HAP-1 (cell line): ENCODE data around the gene PRC1.
"Not testable (repeated sequence)": the region's sequence is repeated elsewhere in the genome, so short reads cannot be mapped to it uniquely, and the experiment has no call there.

Experiments
- DNase-seq, 2 experiments: peaks; one replicate each; pipeline ENCODE4 v3.0.0-alpha.2; 2016 to 2020; ENCODE audit warnings: low spot score in 2 of 2
- H3K27me3 ChIP-seq: fragments of 250-450 bp; sonication (Bioruptor Pico); 2 replicates; pipeline ENCODE4 v1.5.1; 2020; ENCODE audit warnings: low read depth, mild to moderate bottlenecking, moderate library complexity
- H3K36me3 ChIP-seq: fragments of 250-450 bp; sonication (Bioruptor Pico); replicated peaks from 2 replicates; pipeline ENCODE4 v1.5.1; 2020; ENCODE audit warnings: mild to moderate bottlenecking
- H3K4me1 ChIP-seq: fragments of 250-450 bp; sonication (Bioruptor Pico); 2 replicates; pipeline ENCODE4 v1.5.1; 2020; ENCODE audit warnings: mild to moderate bottlenecking
- H3K4me3 ChIP-seq: fragments of 250-450 bp; sonication (Bioruptor Pico); 2 replicates; pipeline ENCODE4 v1.5.1; 2020; ENCODE audit warnings: mild to moderate bottlenecking, moderate library complexity
- H3K9me3 ChIP-seq: fragments of 250-450 bp; sonication (Bioruptor Pico); 2 replicates; pipeline ENCODE4 v1.5.1; 2020; ENCODE audit warnings: mild to moderate bottlenecking, moderate library complexity
- in situ Hi-C: fragments of 300-500 bp; cut with MboI; formaldehyde crosslinking; loops from 3 replicates; pipeline ENCODE4 v1.14.3; 2020; ENCODE audit warnings: low sequenced_read_pairs, inconsistent platforms, mixed read lengths

The PRC1 gene

GRCh38 chr15:91017716-91018115 lies 23.4 kb upstream of the PRC1 start:
- Histone ChIP-seq H3K9me3 (no peaks in the 10 kb centered on the region), H3K36me3 (peaks cover 21% of the 10 kb centered on the region; the same call in 1 of the 2 replicates), H3K4me3 (no peak overlapping the region), H3K4me1 (peaks cover 7% of the 10 kb centered on the region), H3K27me3 (no peaks in the 10 kb centered on the region)
- DNase-seq = no peak
- in situ Hi-C loops = no loop called here

GRCh38 chr15:91013701-91014100 lies 19.4 kb upstream of the PRC1 start:
- H3K27me3 ChIP-seq, H3K4me3 ChIP-seq, H3K4me1 ChIP-seq, DNase-seq, H3K9me3 ChIP-seq, in situ Hi-C loops: not testable (repeated sequence)
- H3K36me3 ChIP-seq = peaks cover 35% of the 10 kb centered on the region

- DNase-seq = no peak
- no peaks in the 10 kb centered on the region for H3K27me3 ChIP-seq
- in situ Hi-C loops = no loop called here
- H3K4me3 ChIP-seq = no peak overlapping the region
- no peaks in the 10 kb centered on the region for H3K4me1 ChIP-seq
- H3K36me3 ChIP-seq = peaks cover 37% of the 10 kb centered on the region
- no peaks in the 10 kb centered on the region for H3K9me3 ChIP-seq
These were observed 12.9 kb upstream of the PRC1 start for GRCh38 chr15:91007266-91007665.

GRCh38 chr15:91001209-91001608 lies 6.9 kb upstream of the PRC1 start:
- H3K4me3 ChIP-seq = no peak overlapping the region
- H3K36me3 ChIP-seq = peaks cover 48% of the 10 kb centered on the region
- no peaks in the 10 kb centered on the region for H3K9me3 ChIP-seq
- no peaks in the 10 kb centered on the region for H3K27me3 ChIP-seq
- in situ Hi-C loops = no loop called here
- no peaks in the 10 kb centered on the region for H3K4me1 ChIP-seq
- no peak for DNase-seq

- in situ Hi-C loops = no loop called here
- H3K36me3 ChIP-seq = peaks cover 41% of the 10 kb centered on the region
These were observed 4.4 kb upstream of the PRC1 start for GRCh38 chr15:90998737-90999136.

GRCh38 chr15:90994059-90994416 lies 297 bp downstream of the PRC1 start:
- Histone ChIP-seq H3K9me3 (no peaks in the 10 kb centered on the region), H3K4me1 (peaks cover 16% of the 10 kb centered on the region), H3K36me3 (peaks cover 14% of the 10 kb centered on the region), H3K4me3 (peak overlapping the region; percentile 100), H3K27me3 (no peaks in the 10 kb centered on the region)
- peak in 1 of 2 experiments; percentile 23 for DNase-seq
- in situ Hi-C loops = loop anchor here (5.0 kb wide), 1 partner anchor 37 kb away; no protein-coding TSS in a partner anchor

More at GRCh38 chr15:90998737-90999136, 4.4 kb upstream of the PRC1 start:
- no peaks in the 10 kb centered on the region for H3K27me3 ChIP-seq
- no peaks in the 10 kb centered on the region for H3K9me3 ChIP-seq
- DNase-seq = no peak
- no peak overlapping the region for H3K4me3 ChIP-seq
- 0 out of 2 replicates have a peak, but pooled peaks cover 3% of the 10 kb centered on the region for H3K4me1 ChIP-seq

- Histone ChIP-seq H3K27me3 (no peaks in the 10 kb centered on the region), H3K4me3 (peak overlapping the region; percentile 6; the same call in 1 of the 2 replicates), H3K4me1 (peaks cover 31% of the 10 kb centered on the region), H3K36me3 (peaks cover 5% of the 10 kb centered on the region), H3K9me3 (no peaks in the 10 kb centered on the region)
- peak in 1 of 2 experiments; percentile 32 for DNase-seq
- in situ Hi-C loops = loop anchor here (5.0 kb wide), 1 partner anchor 34 kb away; no protein-coding TSS in a partner anchor
These were observed 2.6 kb downstream of the PRC1 start for GRCh38 chr15:90991587-90992285.

- Histone ChIP-seq H3K36me3 (peaks cover 13% of the 10 kb centered on the region), H3K4me3 (no peak overlapping the region), H3K9me3 (no peaks in the 10 kb centered on the region), H3K27me3 (no peaks in the 10 kb centered on the region), H3K4me1 (peaks cover 29% of the 10 kb centered on the region)
- in situ Hi-C loops = loop anchor here (5.0 kb wide), 1 partner anchor 33 kb away; no protein-coding TSS in a partner anchor
- DNase-seq = no peak
These were observed 3.9 kb downstream of the PRC1 start for GRCh38 chr15:90990446-90990845.

GRCh38 chr15:90989040-90989768 lies 5.1 kb downstream of the PRC1 start:
- Histone ChIP-seq H3K36me3 (peaks cover 18% of the 10 kb centered on the region), H3K4me3 (no peak overlapping the region), H3K4me1 (peaks cover 29% of the 10 kb centered on the region), H3K27me3 (no peaks in the 10 kb centered on the region), H3K9me3 (no peaks in the 10 kb centered on the region)
- in situ Hi-C loops = no loop called here
- no peak for DNase-seq

- peaks cover 29% of the 10 kb centered on the region for H3K4me1 ChIP-seq
- DNase-seq = peak; percentile 46 to 47
- no peaks in the 10 kb centered on the region for H3K27me3 ChIP-seq
- in situ Hi-C loops = no loop called here
- H3K4me3 ChIP-seq = no peak overlapping the region
- H3K36me3 ChIP-seq = peaks cover 25% of the 10 kb centered on the region
- H3K9me3 ChIP-seq = no peaks in the 10 kb centered on the region
These were observed 6.0 kb downstream of the PRC1 start for GRCh38 chr15:90988296-90988695.

GRCh38 chr15:90987561-90988141 lies 6.7 kb downstream of the PRC1 start:
- peaks cover 29% of the 10 kb centered on the region for H3K4me1 ChIP-seq
- no peak overlapping the region for H3K4me3 ChIP-seq
- H3K27me3 ChIP-seq = no peaks in the 10 kb centered on the region
- in situ Hi-C loops = no loop called here
- DNase-seq = no peak
- H3K9me3 ChIP-seq = no peaks in the 10 kb centered on the region
- H3K36me3 ChIP-seq = peaks cover 31% of the 10 kb centered on the region

GRCh38 chr15:90986790-90987507 lies 7.4 kb downstream of the PRC1 start:
- DNase-seq = no peak
- Histone ChIP-seq H3K9me3 (no peaks in the 10 kb centered on the region), H3K4me1 (peaks cover 27% of the 10 kb centered on the region), H3K4me3 (no peak overlapping the region), H3K36me3 (peaks cover 38% of the 10 kb centered on the region), H3K27me3 (no peaks in the 10 kb centered on the region)
- in situ Hi-C loops = no loop called here

GRCh38 chr15:90982135-90982534 lies 12.2 kb downstream of the PRC1 start:
- in situ Hi-C loops = no loop called here
- DNase-seq = no peak
- Histone ChIP-seq H3K27me3 (no peaks in the 10 kb centered on the region), H3K4me1 (no peaks in the 10 kb centered on the region), H3K4me3 (no peak overlapping the region), H3K36me3 (peaks cover 84% of the 10 kb centered on the region), H3K9me3 (no peaks in the 10 kb centered on the region)
